22Rv1 (cell line): Measurements from ENCODE around the gene OR2T8.
"Not testable (repeated sequence)": the region's sequence is repeated elsewhere in the genome, so short reads cannot be mapped to it uniquely, and the experiment has no call there.

Experiments
- CTCF ChIP-seq: fragments of 450-650 bp; IDR thresholded peaks from 2 replicates; pipeline ENCODE4 v1.5.1; 2017; ENCODE audit warnings: mild to moderate bottlenecking
- ZFX ChIP-seq: fragments of 450-650 bp; IDR thresholded peaks from 2 replicates; pipeline ENCODE4 v1.6.1; 2017; ENCODE audit warnings: antibody characterized with exemption, borderline replicate concordance

- TF ChIP-seq CTCF: peak; percentile 95
- not testable (repeated sequence) for TF ChIP-seq ZFX
Observed at GRCh38 chr1:247936965-247937734, 17.1 kb downstream of the OR2T8 start.
